Liver (tissue), 9 donors: ENCODE data around the gene CAPN7. TPM values are rescaled to one million over a fixed set of nuclear protein-coding genes. Genes with fewer than 3 reads are reported as not detected.

Experiments used
- DNase-seq: peaks from one replicate; pipeline ENCODE4 v3.0.0-alpha.2; 2017; ENCODE audit warnings: low spot score
- H3K27ac ChIP-seq, 2 donors: one replicate each; pipeline ENCODE4 v1.7.0; 2013; ENCODE audit warnings: inconsistent platforms in 2 of 2, low read length in 2 of 2, control low read depth in 1 of 2, low read depth in 1 of 2, mild to moderate bottlenecking in 1 of 2
- H3K27me3 ChIP-seq, 4 donors: one replicate each; pipeline versions ENCODE4 v1.6.1 to v1.7.0; 2013; ENCODE audit warnings: low read length in 3 of 4, inconsistent platforms in 1 of 4, mild to moderate bottlenecking in 1 of 4, moderate library complexity in 1 of 4; ENCODE audit not compliant: control insufficient read depth in 4 of 4, insufficient read depth in 4 of 4
- H3K36me3 ChIP-seq, 4 donors: one replicate each; pipeline versions ENCODE4 v1.6.1 to v1.7.0; 2013; ENCODE audit warnings: low read length in 3 of 4, mild to moderate bottlenecking in 3 of 4, low read depth in 1 of 4, moderate library complexity in 1 of 4; ENCODE audit not compliant: control insufficient read depth in 4 of 4, insufficient read depth in 3 of 4
- H3K4me1 ChIP-seq, 4 donors: one replicate each; pipeline versions ENCODE4 v1.6.1 to v1.7.0; 2013; ENCODE audit warnings: low read length in 3 of 4, mild to moderate bottlenecking in 3 of 4, moderate library complexity in 1 of 4; ENCODE audit not compliant: control insufficient read depth in 4 of 4, insufficient read depth in 4 of 4
- H3K4me3 ChIP-seq, 3 donors: one replicate each; pipeline versions ENCODE4 v1.6.1 to v1.7.0; 2013; ENCODE audit warnings: low read length in 3 of 3, control low read depth in 1 of 3, low read depth in 1 of 3, mild to moderate bottlenecking in 1 of 3
- H3K9ac ChIP-seq, 2 donors: one replicate each; pipeline ENCODE4 v1.7.0; 2013; ENCODE audit warnings: low read length in 2 of 2, mild to moderate bottlenecking in 2 of 2, moderate library complexity in 2 of 2, control low read depth in 1 of 2, low read depth in 1 of 2
- H3K9me3 ChIP-seq, 4 donors: one replicate each; pipeline versions ENCODE4 v1.6.1 to v1.7.0; 2013; ENCODE audit warnings: low read length in 3 of 4; ENCODE audit not compliant: control insufficient read depth in 4 of 4
- EGR1 ChIP-seq, 2 donors: IDR thresholded peaks; 2 replicates each; pipeline ENCODE4 v1.6.1; 2016 to 2018; ENCODE audit warnings: antibody characterized with exemption in 2 of 2, low read depth in 2 of 2
- FOXA1 ChIP-seq: IDR thresholded peaks from 2 replicates; pipeline ENCODE4 v1.6.1; 2016; ENCODE audit warnings: antibody characterized with exemption
- FOXA2 ChIP-seq: IDR thresholded peaks from 2 replicates; pipeline ENCODE4 v1.6.1; 2016; ENCODE audit warnings: antibody characterized with exemption
- GABPA ChIP-seq, 2 donors: IDR thresholded peaks in 1 of 2; conservative IDR thresholded peaks in 1 of 2; 2 replicates each; pipeline ENCODE4 v1.6.1; 2016; ENCODE audit warnings: antibody characterized with exemption in 2 of 2, mild to moderate bottlenecking in 1 of 2, moderate library complexity in 1 of 2
- HNF4A ChIP-seq, 2 donors: conservative IDR thresholded peaks; 2 replicates each; pipeline ENCODE4 v1.6.1; 2016; ENCODE audit warnings: antibody characterized with exemption in 2 of 2, mild to moderate bottlenecking in 2 of 2
- HNF4G ChIP-seq: IDR thresholded peaks from 2 replicates; pipeline ENCODE4 v1.6.1; 2016; ENCODE audit warnings: antibody characterized with exemption
- JUND ChIP-seq, 2 donors: IDR thresholded peaks; 2 replicates each; pipeline ENCODE4 v1.6.1; 2016; ENCODE audit warnings: antibody characterized with exemption in 2 of 2
- NR2F2 ChIP-seq: IDR thresholded peaks from 2 replicates; pipeline ENCODE4 v1.6.1; 2016; ENCODE audit warnings: antibody characterized with exemption
- RAD21 ChIP-seq, 2 donors: IDR thresholded peaks; 2 replicates each; pipeline ENCODE4 v1.6.1; 2016; ENCODE audit warnings: antibody characterized with exemption in 2 of 2, mild to moderate bottlenecking in 2 of 2
- RXRA ChIP-seq, 2 donors: IDR thresholded peaks; 2 replicates each; pipeline ENCODE4 v1.6.1; 2017 to 2018; ENCODE audit warnings: antibody characterized with exemption in 2 of 2, mild to moderate bottlenecking in 1 of 2
- SP1 ChIP-seq: IDR thresholded peaks from 2 replicates; pipeline ENCODE4 v1.6.1; 2018; ENCODE audit warnings: antibody characterized with exemption, mild to moderate bottlenecking
- TAF1 ChIP-seq: conservative IDR thresholded peaks from 2 replicates; pipeline ENCODE4 v1.6.1; 2016; ENCODE audit warnings: antibody characterized with exemption, mild to moderate bottlenecking
- YY1 ChIP-seq: IDR thresholded peaks from 2 replicates; pipeline ENCODE4 v1.6.1; 2016; ENCODE audit warnings: antibody characterized with exemption, mild to moderate bottlenecking
- ZBTB33 ChIP-seq: IDR thresholded peaks from 2 replicates; pipeline ENCODE4 v1.6.1; 2016; ENCODE audit warnings: antibody characterized with exemption
- WGBS: extraction: QIAGEN DNeasy Blood & Tissue Kit; methylation state at CpG from one replicate; pipeline ENCODE4 v1.1.7; 2013; 5-methylcytosine and 5-hydroxymethylcytosine counted together
- polyA plus RNA-seq, 2 donors: library from polyadenylated mRNA; stranded (reverse) in 1 of 2; unstranded in 1 of 2; fragments of 200-250 nt in 1 of 2; fragments of >200 nt in 1 of 2; fragmentation: Nextera tagmentation in 1 of 2; extraction: Ambion mirVana in 1 of 2; gene quantifications; one replicate each; pipeline versions ENCODE4 v1.2.1 to v1.2.3, GENCODE V29; 2013 to 2015
- total RNA-seq, 2 donors: library from RNA; depleted of rRNA; stranded (reverse); fragments of >200 nt; gene quantifications; one replicate each; pipeline ENCODE4 v1.2.3, GENCODE V29; 2014
- TF ChIP-seq, protein P1 (sequence below): IDR thresholded peaks from 2 replicates; pipeline ENCODE4 v1.6.1; 2016; ENCODE audit warnings: antibody characterized with exemption
- TF ChIP-seq, protein P2 (sequence below): IDR thresholded peaks from 2 replicates; pipeline ENCODE4 v1.6.1; 2016; ENCODE audit warnings: antibody characterized with exemption
- TF ChIP-seq, protein P3 (sequence below): IDR thresholded peaks from 2 replicates; pipeline ENCODE4 v1.6.1; 2016; ENCODE audit warnings: antibody characterized with exemption, mild to moderate bottlenecking
- TF ChIP-seq, protein P4 (sequence below): fragments of 150-350 bp; IDR thresholded peaks from 2 replicates; pipeline ENCODE4 v1.5.1; 2017; ENCODE audit warnings: improper control_type of control experiment, low read depth, low read length; ENCODE audit not compliant: missing input control
- donor health status: healthy.
- donor health status: healthy.
- donor health status: healthy.
- donor health status: healthy.
- donor health status: healthy.

CAPN7 gene
- total and polyA plus RNA-seq, 4 donors: 9.5 to 41.9 (median 17.9) TPM

DNA sequence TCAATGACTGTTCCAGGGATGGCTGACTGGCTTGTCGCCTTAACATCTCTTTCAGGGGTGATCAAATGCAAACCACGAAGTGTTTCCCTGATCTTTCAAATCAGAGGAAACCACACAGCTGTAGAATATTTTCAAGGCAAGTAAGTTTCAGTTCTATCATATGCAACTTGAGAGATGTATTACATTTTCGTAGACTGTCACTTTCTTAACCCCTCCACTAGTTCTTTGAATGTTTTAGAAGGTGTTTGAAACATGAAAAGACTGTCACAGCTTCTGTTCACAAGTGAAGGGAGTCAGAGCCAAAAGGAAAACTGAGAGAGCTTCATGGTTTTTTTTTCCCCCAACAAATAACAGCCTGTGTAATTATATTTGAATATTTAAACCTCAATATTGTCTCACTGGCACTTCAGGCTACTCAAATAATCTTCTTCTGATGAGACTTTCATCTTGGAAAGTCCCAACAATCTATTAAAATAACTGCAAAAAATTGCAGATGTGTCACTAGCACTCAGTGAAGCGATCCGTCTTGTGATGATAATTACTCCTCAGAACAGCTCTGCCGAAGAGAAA, 25.9 kb upstream of the CAPN7 start:
- Histone ChIP-seq H3K9me3 (no peaks in the 10 kb centered on the region), H3K4me1 (no peaks in the 10 kb centered on the region), H3K4me3 (no peak overlapping the region), H3K36me3 (no peaks in the 10 kb centered on the region), H3K9ac (no peak overlapping the region), H3K27me3 (no peaks in the 10 kb centered on the region), H3K27ac (no peak overlapping the region)
- 74% methylated on average over 6 of the region's 6 CpGs for WGBS
- no peak for DNase-seq
- TF ChIP-seq, protein P1, sequence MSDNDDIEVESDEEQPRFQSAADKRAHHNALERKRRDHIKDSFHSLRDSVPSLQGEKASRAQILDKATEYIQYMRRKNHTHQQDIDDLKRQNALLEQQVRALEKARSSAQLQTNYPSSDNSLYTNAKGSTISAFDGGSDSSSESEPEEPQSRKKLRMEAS: no peak
- TF ChIP-seq SP1 (no peak), FOXA2 (no peak)

- 95% methylated on average over 1 of the region's 1 CpG for WGBS
- no peak for DNase-seq
- no peak overlapping the region for H3K27ac ChIP-seq
Measured at GRCh38 chr3:15181511-15181910, 24.5 kb upstream of the CAPN7 start.

GRCh38 chr3:15181963-15182362, 24.1 kb upstream of the CAPN7 start:
- Histone ChIP-seq H3K27ac (no peak overlapping the region), H3K36me3 (no peaks in the 10 kb centered on the region), H3K9ac (no peak overlapping the region), H3K4me3 (no peak overlapping the region), H3K9me3 (no peaks in the 10 kb centered on the region), H3K27me3 (no peaks in the 10 kb centered on the region), H3K4me1 (no peaks in the 10 kb centered on the region)
- WGBS: 92% methylated on average over 1 of the region's 1 CpG
- DNase-seq: no peak
- no peak for TF ChIP-seq FOXA2
- TF ChIP-seq HNF4A (conservative IDR thresholded peaks at IDR 0.05): no peak
- no peak for TF ChIP-seq GABPA (IDR thresholded peaks at IDR 0.05 in 1 of 2, conservative IDR thresholded peaks at IDR 0.05 in 1 of 2)
- no peak for TF ChIP-seq FOXA1
- TF ChIP-seq, protein P1: no peak
- no peak for TF ChIP-seq ZBTB33
- TF ChIP-seq, protein P2, sequence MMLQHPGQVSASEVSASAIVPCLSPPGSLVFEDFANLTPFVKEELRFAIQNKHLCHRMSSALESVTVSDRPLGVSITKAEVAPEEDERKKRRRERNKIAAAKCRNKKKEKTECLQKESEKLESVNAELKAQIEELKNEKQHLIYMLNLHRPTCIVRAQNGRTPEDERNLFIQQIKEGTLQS: no peak
- TF ChIP-seq, protein P3, sequence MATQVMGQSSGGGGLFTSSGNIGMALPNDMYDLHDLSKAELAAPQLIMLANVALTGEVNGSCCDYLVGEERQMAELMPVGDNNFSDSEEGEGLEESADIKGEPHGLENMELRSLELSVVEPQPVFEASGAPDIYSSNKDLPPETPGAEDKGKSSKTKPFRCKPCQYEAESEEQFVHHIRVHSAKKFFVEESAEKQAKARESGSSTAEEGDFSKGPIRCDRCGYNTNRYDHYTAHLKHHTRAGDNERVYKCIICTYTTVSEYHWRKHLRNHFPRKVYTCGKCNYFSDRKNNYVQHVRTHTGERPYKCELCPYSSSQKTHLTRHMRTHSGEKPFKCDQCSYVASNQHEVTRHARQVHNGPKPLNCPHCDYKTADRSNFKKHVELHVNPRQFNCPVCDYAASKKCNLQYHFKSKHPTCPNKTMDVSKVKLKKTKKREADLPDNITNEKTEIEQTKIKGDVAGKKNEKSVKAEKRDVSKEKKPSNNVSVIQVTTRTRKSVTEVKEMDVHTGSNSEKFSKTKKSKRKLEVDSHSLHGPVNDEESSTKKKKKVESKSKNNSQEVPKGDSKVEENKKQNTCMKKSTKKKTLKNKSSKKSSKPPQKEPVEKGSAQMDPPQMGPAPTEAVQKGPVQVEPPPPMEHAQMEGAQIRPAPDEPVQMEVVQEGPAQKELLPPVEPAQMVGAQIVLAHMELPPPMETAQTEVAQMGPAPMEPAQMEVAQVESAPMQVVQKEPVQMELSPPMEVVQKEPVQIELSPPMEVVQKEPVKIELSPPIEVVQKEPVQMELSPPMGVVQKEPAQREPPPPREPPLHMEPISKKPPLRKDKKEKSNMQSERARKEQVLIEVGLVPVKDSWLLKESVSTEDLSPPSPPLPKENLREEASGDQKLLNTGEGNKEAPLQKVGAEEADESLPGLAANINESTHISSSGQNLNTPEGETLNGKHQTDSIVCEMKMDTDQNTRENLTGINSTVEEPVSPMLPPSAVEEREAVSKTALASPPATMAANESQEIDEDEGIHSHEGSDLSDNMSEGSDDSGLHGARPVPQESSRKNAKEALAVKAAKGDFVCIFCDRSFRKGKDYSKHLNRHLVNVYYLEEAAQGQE: no peak
- TF ChIP-seq YY1: no peak
- TF ChIP-seq HNF4G: no peak
- no peak for TF ChIP-seq TAF1
- no peak for TF ChIP-seq NR2F2
- no peak for TF ChIP-seq RAD21 (IDR thresholded peaks at IDR 0.05)

More at GRCh38 chr3:15181511-15181910, 24.5 kb upstream of the CAPN7 start:
- Histone ChIP-seq H3K4me1 (no peaks in the 10 kb centered on the region), H3K9ac (no peak overlapping the region), H3K36me3 (no peaks in the 10 kb centered on the region), H3K9me3 (no peaks in the 10 kb centered on the region), H3K27me3 (no peaks in the 10 kb centered on the region), H3K4me3 (no peak overlapping the region)
- TF ChIP-seq NR2F2 (no peak), FOXA1 (no peak), JUND (IDR thresholded peaks at IDR 0.05) (no peak), EGR1 (IDR thresholded peaks at IDR 0.05; ENCODE audit: low read depth in 2 of 2) (no peak), RXRA (IDR thresholded peaks at IDR 0.05) (no peak), TAF1 (no peak), YY1 (no peak)
- TF ChIP-seq, protein P4, sequence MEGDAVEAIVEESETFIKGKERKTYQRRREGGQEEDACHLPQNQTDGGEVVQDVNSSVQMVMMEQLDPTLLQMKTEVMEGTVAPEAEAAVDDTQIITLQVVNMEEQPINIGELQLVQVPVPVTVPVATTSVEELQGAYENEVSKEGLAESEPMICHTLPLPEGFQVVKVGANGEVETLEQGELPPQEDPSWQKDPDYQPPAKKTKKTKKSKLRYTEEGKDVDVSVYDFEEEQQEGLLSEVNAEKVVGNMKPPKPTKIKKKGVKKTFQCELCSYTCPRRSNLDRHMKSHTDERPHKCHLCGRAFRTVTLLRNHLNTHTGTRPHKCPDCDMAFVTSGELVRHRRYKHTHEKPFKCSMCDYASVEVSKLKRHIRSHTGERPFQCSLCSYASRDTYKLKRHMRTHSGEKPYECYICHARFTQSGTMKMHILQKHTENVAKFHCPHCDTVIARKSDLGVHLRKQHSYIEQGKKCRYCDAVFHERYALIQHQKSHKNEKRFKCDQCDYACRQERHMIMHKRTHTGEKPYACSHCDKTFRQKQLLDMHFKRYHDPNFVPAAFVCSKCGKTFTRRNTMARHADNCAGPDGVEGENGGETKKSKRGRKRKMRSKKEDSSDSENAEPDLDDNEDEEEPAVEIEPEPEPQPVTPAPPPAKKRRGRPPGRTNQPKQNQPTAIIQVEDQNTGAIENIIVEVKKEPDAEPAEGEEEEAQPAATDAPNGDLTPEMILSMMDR: no peak
